Jurkat, Clone E6-1 (cell line): Measurements from ENCODE around the gene UBQLN3. TPM values are rescaled to one million over a fixed set of nuclear protein-coding genes. Genes with fewer than 3 reads are reported as not detected.

ENCODE experiments used
- DNase-seq: peaks from one replicate; pipeline ENCODE4 v3.0.0-alpha.2; 2011; ENCODE audit warnings: low read depth, low spot score
- H3K4me3 ChIP-seq: 2 replicates; pipeline ENCODE4 v1.5.1; 2011; ENCODE audit warnings: mild to moderate bottlenecking, low read length, control low read depth, moderate library complexity
- polyA plus RNA-seq: library from polyadenylated mRNA; unstranded; fragments of >200 nt; gene quantifications from one replicate; pipeline ENCODE4 v1.2.1, GENCODE V29; 2012; ENCODE audit warnings: missing spikeins; ENCODE audit not compliant: insufficient read length, insufficient read depth

UBQLN3 gene
- polyA plus RNA-seq: not detected

- DNase-seq: no peak
- no peak within 1 kb of the TSS for H3K4me3 ChIP-seq
These were observed at the start of gene UBQLN3 for GRCh38 chr11:5509803-5510202. TSS of gene UBQLN3 (minus strand) at chr11:5509957. CDS start at chr11:5509558, 399 bp downstream.

GRCh38 chr11:5557751-5558150 lies 48.0 kb upstream of the UBQLN3 start:
- no peak for DNase-seq
- no peak overlapping the region for H3K4me3 ChIP-seq

- H3K4me3 ChIP-seq: no peak overlapping the region
- no peak for DNase-seq
These were observed 46.9 kb upstream of the UBQLN3 start for GRCh38 chr11:5556596-5557188.

GRCh38 chr11:5553343-5553742 lies 43.6 kb upstream of the UBQLN3 start:
- H3K4me3 ChIP-seq: no peak overlapping the region
- DNase-seq: no peak

- DNase-seq: no peak
- no peak overlapping the region for H3K4me3 ChIP-seq
These were observed 40.8 kb upstream of the UBQLN3 start for GRCh38 chr11:5550440-5551095.

GRCh38 chr11:5548440-5548839 lies 38.7 kb upstream of the UBQLN3 start, which contains the start of gene OR52H1:
TSS of gene OR52H1 (minus strand) at chr11:5548540. CDS start at chr11:5545505, 3,035 bp downstream.
- no peak for DNase-seq
- no peak within 1 kb of the TSS for H3K4me3 ChIP-seq

GRCh38 chr11:5547982-5548381 lies 38.2 kb upstream of the UBQLN3 start:
- H3K4me3 ChIP-seq: no peak overlapping the region
- DNase-seq: no peak

- no peak for DNase-seq
- H3K4me3 ChIP-seq: no peak overlapping the region
These were observed 36.7 kb upstream of the UBQLN3 start for GRCh38 chr11:5546457-5546856.

- H3K4me3 ChIP-seq: no peak overlapping the region
- DNase-seq: no peak
These were observed 31.7 kb upstream of the UBQLN3 start for GRCh38 chr11:5541427-5541826.

GRCh38 chr11:5536482-5536881 lies 26.7 kb upstream of the UBQLN3 start:
- DNase-seq: no peak
- no peak overlapping the region for H3K4me3 ChIP-seq

GRCh38 chr11:5534046-5534445 lies 24.3 kb upstream of the UBQLN3 start:
- no peak overlapping the region for H3K4me3 ChIP-seq
- DNase-seq: no peak

- no peak for DNase-seq
- H3K4me3 ChIP-seq: no peak overlapping the region
These were observed 21.5 kb upstream of the UBQLN3 start for GRCh38 chr11:5531053-5531831.

- no peak overlapping the region for H3K4me3 ChIP-seq
- no peak for DNase-seq
These were observed 18.7 kb upstream of the UBQLN3 start for GRCh38 chr11:5528495-5528894.

GRCh38 chr11:5527716-5528115 lies 18.0 kb upstream of the UBQLN3 start:
- no peak overlapping the region for H3K4me3 ChIP-seq
- DNase-seq: no peak

- H3K4me3 ChIP-seq: no peak overlapping the region
- DNase-seq: no peak
These were observed 15.0 kb upstream of the UBQLN3 start for GRCh38 chr11:5524756-5525155.

GRCh38 chr11:5522308-5522707 lies 12.6 kb upstream of the UBQLN3 start:
- H3K4me3 ChIP-seq: no peak overlapping the region
- DNase-seq: no peak

GRCh38 chr11:5521540-5521939 lies 11.8 kb upstream of the UBQLN3 start:
- no peak overlapping the region for H3K4me3 ChIP-seq
- DNase-seq: no peak

GRCh38 chr11:5516599-5516998 lies 6.8 kb upstream of the UBQLN3 start, which contains the start of gene UBQLNL:
TSS of gene UBQLNL (minus strand) at chr11:5516699. CDS start at chr11:5516441, 258 bp downstream.
- DNase-seq: no peak
- H3K4me3 ChIP-seq: no peak within 1 kb of the TSS

GRCh38 chr11:5514841-5515240 lies 5.1 kb upstream of the UBQLN3 start:
- no peak overlapping the region for H3K4me3 ChIP-seq
- DNase-seq: no peak

- DNase-seq: no peak
- H3K4me3 ChIP-seq: no peak overlapping the region
These were observed 1.2 kb downstream of the UBQLN3 start for GRCh38 chr11:5508605-5509004.
